HG03064 (cell line): ENCODE data around the gene HERPUD1.
A peak's percentile ranks its signal among the peaks of the same experiment; 100 is the strongest.
"Not testable (repeated sequence)": the region's sequence is repeated elsewhere in the genome, so short reads cannot be mapped to it uniquely, and the experiment has no call there.

ENCODE experiments used
- ATAC-seq: cut with Tn5 transposase; IDR thresholded peaks from one replicate; pipeline ENCODE4 v1.9.1; 2021; ENCODE audit warnings: low read depth; ENCODE audit not compliant: unreplicated experiment

Gene HERPUD1

GRCh38 chr16:56931892-56932720 is at the start of gene HERPUD1:
Gene HERPUD1, plus strand, starts transcription at chr16:56932142. Its CDS starts 103 bp downstream, at chr16:56932245.
- peak; percentile 72 for ATAC-seq

- ATAC-seq, result no peak
Measured at GRCh38 chr16:56883586-56883985, 48.4 kb upstream of the HERPUD1 start.

GRCh38 chr16:56884026-56884582 is 47.8 kb upstream of the HERPUD1 start:
- ATAC-seq, result no peak

- not testable (repeated sequence) for ATAC-seq
Measured at GRCh38 chr16:56884929-56885328, 47.0 kb upstream of the HERPUD1 start.

- ATAC-seq, result no peak
Measured at GRCh38 chr16:56885446-56886162, 46.3 kb upstream of the HERPUD1 start.

- no peak for ATAC-seq
Measured at GRCh38 chr16:56886296-56886695, 45.6 kb upstream of the HERPUD1 start.

- ATAC-seq, result no peak
Measured at GRCh38 chr16:56886826-56887225, 45.1 kb upstream of the HERPUD1 start.

GRCh38 chr16:56888806-56889205 is 43.1 kb upstream of the HERPUD1 start:
- no peak for ATAC-seq

- ATAC-seq, result no peak
Measured at GRCh38 chr16:56889206-56889605, 42.7 kb upstream of the HERPUD1 start.

GRCh38 chr16:56891685-56892084 is 40.3 kb upstream of the HERPUD1 start:
- no peak for ATAC-seq

GRCh38 chr16:56892705-56893104 is 39.2 kb upstream of the HERPUD1 start:
- ATAC-seq, result no peak

- ATAC-seq, result no peak
Measured at GRCh38 chr16:56894331-56894917, 37.5 kb upstream of the HERPUD1 start.

- no peak for ATAC-seq
Measured at GRCh38 chr16:56895813-56896212, 36.1 kb upstream of the HERPUD1 start.

- ATAC-seq, result no peak
Measured at GRCh38 chr16:56896244-56896643, 35.7 kb upstream of the HERPUD1 start.

GRCh38 chr16:56897026-56897799 is 34.7 kb upstream of the HERPUD1 start:
- no peak for ATAC-seq

GRCh38 chr16:56898847-56899246 is 33.1 kb upstream of the HERPUD1 start:
- ATAC-seq, result no peak

- ATAC-seq, result no peak
Measured at GRCh38 chr16:56903866-56904265, 28.1 kb upstream of the HERPUD1 start.

- no peak for ATAC-seq
Measured at GRCh38 chr16:56907401-56907800, 24.5 kb upstream of the HERPUD1 start.

GRCh38 chr16:56909527-56909979 is 22.4 kb upstream of the HERPUD1 start:
- no peak for ATAC-seq

- no peak for ATAC-seq
Measured at GRCh38 chr16:56910112-56910511, 21.8 kb upstream of the HERPUD1 start.
